Spinal cord (tissue), 10 donors: ENCODE data around the gene TVP23C. TPM values are rescaled to one million over a fixed set of nuclear protein-coding genes. Genes with fewer than 3 reads are reported as not detected.

Source experiments
- DNase-seq, 6 donors: peaks; one replicate each; pipeline versions ENCODE4 v3.0.0 to v3.0.0-alpha.2; 2013 to 2015; ENCODE audit warnings: low spot score in 6 of 6, low read depth in 4 of 6
- H3K27ac ChIP-seq: one replicate; pipeline ENCODE4 v1.5.1; 2013; ENCODE audit warnings: low read depth, low read length, control low read depth
- H3K27me3 ChIP-seq: one replicate; pipeline ENCODE4 v1.6.1; 2013; ENCODE audit warnings: low read length; ENCODE audit not compliant: control insufficient read depth, insufficient read depth
- H3K36me3 ChIP-seq: one replicate; pipeline ENCODE4 v1.6.1; 2013; ENCODE audit warnings: low read length; ENCODE audit not compliant: control insufficient read depth, insufficient read depth
- H3K4me1 ChIP-seq: one replicate; pipeline ENCODE4 v1.6.1; 2013; ENCODE audit warnings: low read length; ENCODE audit not compliant: control insufficient read depth, insufficient read depth
- H3K4me3 ChIP-seq: one replicate; pipeline ENCODE4 v1.5.1; 2013; ENCODE audit warnings: low read depth, low read length, control low read depth
- H3K9me3 ChIP-seq: one replicate; pipeline ENCODE4 v1.6.1; 2013; ENCODE audit warnings: low read length; ENCODE audit not compliant: control insufficient read depth, insufficient read depth
- WGBS: methylation state at CpG from one replicate; pipeline ENCODE4 v1.1.5; 2013; ENCODE audit warnings: missing lambda C conversion rate; ENCODE audit not compliant: insufficient coverage; 5-methylcytosine and 5-hydroxymethylcytosine counted together
- polyA plus RNA-seq, 2 donors: library from polyadenylated mRNA; unstranded; fragments of 120-200 nt; gene quantifications; one replicate each; pipeline ENCODE4 v1.2.1, GENCODE V29; 2013; ENCODE audit not compliant: insufficient read length in 2 of 2
- total RNA-seq, 2 donors: library from RNA; depleted of rRNA in 1 of 2; stranded (reverse); fragments of 120-200 nt in 1 of 2; fragments of >200 nt in 1 of 2; gene quantifications; one replicate each; pipeline versions ENCODE4 v1.2.3 to v1.2.4, GENCODE V29; 2013 to 2014
- donor health status: healthy.

TVP23C gene
- total and polyA plus RNA-seq, 4 donors, result 7.4 to 30.7 (median 25.4) TPM

GRCh38 chr17:15485045-15485444, 78.2 kb downstream of the TVP23C start:
- peaks cover 4% of the 10 kb centered on the region for H3K36me3 ChIP-seq
- DNase-seq, result no peak
- no peak overlapping the region for H3K27ac ChIP-seq

GRCh38 chr17:15483431-15483830, 79.9 kb downstream of the TVP23C start:
- no peaks in the 10 kb centered on the region for H3K27me3 ChIP-seq
- no peak overlapping the region for H3K4me3 ChIP-seq
- peaks cover 4% of the 10 kb centered on the region for H3K36me3 ChIP-seq
- WGBS, result no CpG with 5 or more reads among the region's 4 CpGs
- peaks cover 2% of the 10 kb centered on the region for H3K4me1 ChIP-seq
- DNase-seq, result no peak
- H3K27ac ChIP-seq, result no peak overlapping the region
- no peaks in the 10 kb centered on the region for H3K9me3 ChIP-seq

More at GRCh38 chr17:15485045-15485444, 78.2 kb downstream of the TVP23C start:
- H3K4me3 ChIP-seq, result no peak overlapping the region
- H3K4me1 ChIP-seq, result peaks cover 2% of the 10 kb centered on the region
- no peaks in the 10 kb centered on the region for H3K27me3 ChIP-seq
- no peaks in the 10 kb centered on the region for H3K9me3 ChIP-seq
- 83% methylated on average over 4 of the region's 4 CpGs for WGBS

GRCh38 chr17:15482476-15482875, 80.8 kb downstream of the TVP23C start:
- Histone ChIP-seq H3K9me3 (no peaks in the 10 kb centered on the region), H3K27me3 (no peaks in the 10 kb centered on the region), H3K4me1 (peaks cover 2% of the 10 kb centered on the region), H3K27ac (no peak overlapping the region), H3K36me3 (peaks cover 2% of the 10 kb centered on the region), H3K4me3 (no peak overlapping the region)
- no peak for DNase-seq
- WGBS, result 70% methylated on average over 5 of the region's 6 CpGs

- no peak overlapping the region for H3K27ac ChIP-seq
- 78% methylated on average over 6 of the region's 6 CpGs for WGBS
Observed at GRCh38 chr17:15481481-15481880, 81.8 kb downstream of the TVP23C start.

GRCh38 chr17:15480204-15480603, 83.1 kb downstream of the TVP23C start:
- Histone ChIP-seq H3K9me3 (no peaks in the 10 kb centered on the region), H3K4me1 (peaks cover 2% of the 10 kb centered on the region), H3K27me3 (no peaks in the 10 kb centered on the region), H3K27ac (no peak overlapping the region), H3K36me3 (no peaks in the 10 kb centered on the region), H3K4me3 (no peak overlapping the region)
- WGBS, result 55% methylated on average over 2 of the region's 6 CpGs
- DNase-seq, result no peak

More at GRCh38 chr17:15481481-15481880, 81.8 kb downstream of the TVP23C start:
- no peak overlapping the region for H3K4me3 ChIP-seq
- no peaks in the 10 kb centered on the region for H3K27me3 ChIP-seq
- no peaks in the 10 kb centered on the region for H3K36me3 ChIP-seq
- DNase-seq, result no peak
- H3K9me3 ChIP-seq, result no peaks in the 10 kb centered on the region
- H3K4me1 ChIP-seq, result peaks cover 2% of the 10 kb centered on the region

- Histone ChIP-seq H3K27ac (no peak overlapping the region), H3K36me3 (no peaks in the 10 kb centered on the region), H3K4me1 (peaks cover 2% of the 10 kb centered on the region), H3K27me3 (no peaks in the 10 kb centered on the region), H3K4me3 (no peak overlapping the region), H3K9me3 (no peaks in the 10 kb centered on the region)
- no peak for DNase-seq
Observed at GRCh38 chr17:15479703-15480102, 83.6 kb downstream of the TVP23C start.

- Histone ChIP-seq H3K27me3 (no peaks in the 10 kb centered on the region), H3K36me3 (no peaks in the 10 kb centered on the region), H3K4me1 (peaks cover 2% of the 10 kb centered on the region), H3K27ac (no peak overlapping the region), H3K9me3 (no peaks in the 10 kb centered on the region), H3K4me3 (no peak overlapping the region)
- DNase-seq, result no peak
- WGBS, result 97% methylated on average over 4 of the region's 5 CpGs
Observed at GRCh38 chr17:15478845-15479244, 84.4 kb downstream of the TVP23C start.

- no peaks in the 10 kb centered on the region for H3K4me1 ChIP-seq
- 96% methylated on average over 3 of the region's 8 CpGs for WGBS
Observed at GRCh38 chr17:15475631-15476354, 87.5 kb downstream of the TVP23C start.

GRCh38 chr17:15472891-15473290, 90.4 kb downstream of the TVP23C start:
- no peaks in the 10 kb centered on the region for H3K27me3 ChIP-seq
- no peak for DNase-seq
- no peaks in the 10 kb centered on the region for H3K9me3 ChIP-seq
- H3K4me1 ChIP-seq, result peaks cover 7% of the 10 kb centered on the region
- no peak overlapping the region for H3K27ac ChIP-seq
- H3K36me3 ChIP-seq, result no peaks in the 10 kb centered on the region
- no peak overlapping the region for H3K4me3 ChIP-seq
- 74% methylated on average over 2 of the region's 3 CpGs for WGBS

More at GRCh38 chr17:15475631-15476354, 87.5 kb downstream of the TVP23C start:
- no peaks in the 10 kb centered on the region for H3K27me3 ChIP-seq
- H3K4me3 ChIP-seq, result no peak overlapping the region
- no peak overlapping the region for H3K27ac ChIP-seq
- H3K36me3 ChIP-seq, result no peaks in the 10 kb centered on the region
- H3K9me3 ChIP-seq, result no peaks in the 10 kb centered on the region
- no peak for DNase-seq

- no peak for DNase-seq
- Histone ChIP-seq H3K4me1 (peaks cover 13% of the 10 kb centered on the region), H3K4me3 (no peak overlapping the region), H3K9me3 (no peaks in the 10 kb centered on the region), H3K36me3 (peaks cover 3% of the 10 kb centered on the region), H3K27ac (no peak overlapping the region), H3K27me3 (no peaks in the 10 kb centered on the region)
- WGBS, result 28% methylated on average over 2 of the region's 7 CpGs
Observed at GRCh38 chr17:15470536-15470935, 92.7 kb downstream of the TVP23C start.
